D721Med (cell line): ENCODE data around the gene VCAM1.
"Not testable (repeated sequence)": the region's sequence is repeated elsewhere in the genome, so short reads cannot be mapped to it uniquely, and the experiment has no call there.

Experiments used
- DNase-seq: peaks from one replicate; pipeline ENCODE4 v3.0.0; 2011; ENCODE audit warnings: low spot score; ENCODE audit not compliant: insufficient read length
- FAIRE-seq: peaks from 2 replicates; lab custom pipeline; 2011; peaks lifted over from hg19 to GRCh38; lab: Jason Lieb, UNC
- CTCF ChIP-seq: IDR thresholded peaks from 2 replicates; pipeline ENCODE4 v1.5.1; 2012; ENCODE audit warnings: mild to moderate bottlenecking, control low read depth; ENCODE audit not compliant: insufficient read depth; ENCODE audit errors: missing control alignments

Gene VCAM1

GRCh38 chr1:100703052-100703451, 16.5 kb upstream of the VCAM1 start:
- no peak for TF ChIP-seq CTCF
- FAIRE-seq (no peak), DNase-seq (no peak)

- no peak for TF ChIP-seq CTCF
- DNase-seq (no peak), FAIRE-seq (no peak)
Measured at GRCh38 chr1:100703716-100704115, 15.8 kb upstream of the VCAM1 start.

GRCh38 chr1:100704473-100704872, 15.1 kb upstream of the VCAM1 start:
- FAIRE-seq (no peak), DNase-seq (no peak)
- TF ChIP-seq CTCF, result no peak

- FAIRE-seq, result no peak
- DNase-seq, result no peak
- TF ChIP-seq CTCF, result no peak
Measured at GRCh38 chr1:100706296-100706695, 13.2 kb upstream of the VCAM1 start.

- no peak for FAIRE-seq
- no peak for TF ChIP-seq CTCF
Measured at GRCh38 chr1:100706856-100707255, 12.7 kb upstream of the VCAM1 start.

GRCh38 chr1:100708476-100709062, 11.0 kb upstream of the VCAM1 start:
- FAIRE-seq (no peak), DNase-seq (no peak)
- no peak for TF ChIP-seq CTCF

More at GRCh38 chr1:100706856-100707255, 12.7 kb upstream of the VCAM1 start:
- no peak for DNase-seq

- TF ChIP-seq CTCF, result no peak
Measured at GRCh38 chr1:100710906-100711682, 8.4 kb upstream of the VCAM1 start.

GRCh38 chr1:100713027-100713426, 6.5 kb upstream of the VCAM1 start:
- FAIRE-seq, DNase-seq: not testable (repeated sequence)

More at GRCh38 chr1:100710906-100711682, 8.4 kb upstream of the VCAM1 start:
- no peak for FAIRE-seq
- DNase-seq, result no peak
